Osteoblast (primary cell): ENCODE measurements around the gene WNK2. TPM values are rescaled to one million over a fixed set of nuclear protein-coding genes. Genes with fewer than 3 reads are reported as not detected.
A peak's percentile ranks its signal among the peaks of the same experiment; 100 is the strongest.

ENCODE experiments used
- DNase-seq: peaks from one replicate; pipeline ENCODE4 v3.0.0; 2011; ENCODE audit warnings: low spot score, mixed read lengths; ENCODE audit not compliant: insufficient read length; ENCODE audit errors: missing footprints
- H2AFZ ChIP-seq: 2 replicates; pipeline ENCODE4 v1.6.0; 2011; ENCODE audit warnings: mild to moderate bottlenecking, low read length
- H3K27ac ChIP-seq: 2 replicates; pipeline ENCODE4 v1.5.1; 2011; ENCODE audit warnings: mild to moderate bottlenecking, low read depth, low read length, moderate library complexity
- H3K27me3 ChIP-seq: 2 replicates; pipeline ENCODE4 v1.6.0; 2012; ENCODE audit warnings: mild to moderate bottlenecking, control low read depth, inconsistent platforms, low read length, moderate library complexity; ENCODE audit not compliant: insufficient read depth
- H3K36me3 ChIP-seq: 2 replicates; pipeline ENCODE4 v1.5.1; 2011; ENCODE audit warnings: mild to moderate bottlenecking, low read length, control low read depth, moderate library complexity; ENCODE audit not compliant: insufficient read depth
- H3K4me1 ChIP-seq: 2 replicates; pipeline ENCODE4 v1.5.1; 2011; ENCODE audit warnings: mild to moderate bottlenecking, low read length, control low read depth, moderate library complexity; ENCODE audit not compliant: insufficient read depth
- H3K4me2 ChIP-seq: 2 replicates; pipeline ENCODE4 v1.6.0; 2011; ENCODE audit warnings: mild to moderate bottlenecking, low read length; ENCODE audit not compliant: insufficient read depth
- H3K4me3 ChIP-seq: fragments of 200-600 bp; sonication (generic); 3 replicates; pipeline ENCODE4 v1.5.1; 2012; ENCODE audit warnings: mild to moderate bottlenecking, low read length, inconsistent platforms; ENCODE audit not compliant: insufficient read depth
- H3K79me2 ChIP-seq: 2 replicates; pipeline ENCODE4 v1.6.0; 2012; ENCODE audit warnings: mild to moderate bottlenecking, low read length, control low read depth, inconsistent platforms; ENCODE audit not compliant: insufficient read depth
- H3K9me3 ChIP-seq: 2 replicates; pipeline ENCODE4 v1.5.1; 2011; ENCODE audit warnings: low read depth, low read length, control low read depth
- H4K20me1 ChIP-seq: 2 replicates; pipeline ENCODE4 v1.6.0; 2012; ENCODE audit warnings: mild to moderate bottlenecking, low read length, control low read depth; ENCODE audit not compliant: insufficient read depth
- total RNA-seq: library from RNA; depleted of rRNA; stranded (reverse); fragments of >200 nt; gene quantifications from 2 replicates; pipeline ENCODE4 v1.2.3, GENCODE V29; 2012
- TF ChIP-seq, protein P1 (sequence below): IDR thresholded peaks from 2 replicates; pipeline ENCODE4 v1.5.1; 2011; ENCODE audit warnings: mild to moderate bottlenecking, low read depth, low read length, moderate library complexity; ENCODE audit errors: extremely low read depth

WNK2 gene
- total RNA-seq, 1 donor, result not detected

DNA sequence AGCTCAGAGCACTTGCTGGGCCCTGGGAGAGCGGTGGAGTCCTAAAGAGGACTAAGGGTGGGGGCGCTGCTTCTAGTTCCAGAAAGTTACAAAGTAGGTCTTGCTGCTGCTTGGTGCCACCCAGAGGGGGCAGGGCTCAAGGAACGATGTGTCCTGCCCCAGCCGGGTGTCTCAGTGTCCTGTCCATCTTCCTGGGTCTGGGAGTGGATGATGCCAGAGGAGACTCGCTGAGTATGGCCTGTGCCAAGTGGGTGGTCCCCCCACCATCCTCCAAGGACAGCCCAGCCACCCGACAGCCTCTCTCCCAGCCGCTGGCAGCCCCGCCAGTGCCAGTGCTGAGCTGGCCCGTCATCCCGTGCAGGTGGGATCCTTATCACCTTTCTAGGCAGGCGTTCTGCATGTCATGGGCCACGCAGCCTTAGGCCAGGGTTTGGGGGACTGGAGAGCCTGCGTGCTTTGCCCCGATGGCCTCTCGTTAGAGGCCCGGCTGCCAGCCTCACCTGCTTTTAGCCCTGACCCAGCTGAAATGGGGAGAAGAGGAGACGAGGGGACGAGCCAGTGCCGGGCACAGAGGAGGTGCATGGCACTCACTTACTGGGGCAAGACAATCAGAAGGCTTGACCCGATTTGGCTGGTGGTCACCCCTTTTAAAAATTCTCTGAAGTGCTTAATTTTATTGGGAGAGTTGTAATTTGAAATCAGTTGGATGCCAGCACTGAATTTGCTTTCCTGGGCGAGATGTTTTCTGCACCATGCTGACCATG is 5.6 kb downstream of the WNK2 start:
- Histone ChIP-seq H3K36me3 (no peaks in the 10 kb centered on the region), H3K27ac (no peak overlapping the region), H3K4me3 (no peak overlapping the region), H3K4me1 (no peaks in the 10 kb centered on the region), H4K20me1 (no peaks in the 10 kb centered on the region), H3K4me2 (no peak overlapping the region), H3K79me2 (no peaks in the 10 kb centered on the region), H3K27me3 (peaks cover 7% of the 10 kb centered on the region), H2AFZ (no peak overlapping the region), H3K9me3 (no peaks in the 10 kb centered on the region)
- DNase-seq, result peak; percentile 60
- TF ChIP-seq, protein P1, sequence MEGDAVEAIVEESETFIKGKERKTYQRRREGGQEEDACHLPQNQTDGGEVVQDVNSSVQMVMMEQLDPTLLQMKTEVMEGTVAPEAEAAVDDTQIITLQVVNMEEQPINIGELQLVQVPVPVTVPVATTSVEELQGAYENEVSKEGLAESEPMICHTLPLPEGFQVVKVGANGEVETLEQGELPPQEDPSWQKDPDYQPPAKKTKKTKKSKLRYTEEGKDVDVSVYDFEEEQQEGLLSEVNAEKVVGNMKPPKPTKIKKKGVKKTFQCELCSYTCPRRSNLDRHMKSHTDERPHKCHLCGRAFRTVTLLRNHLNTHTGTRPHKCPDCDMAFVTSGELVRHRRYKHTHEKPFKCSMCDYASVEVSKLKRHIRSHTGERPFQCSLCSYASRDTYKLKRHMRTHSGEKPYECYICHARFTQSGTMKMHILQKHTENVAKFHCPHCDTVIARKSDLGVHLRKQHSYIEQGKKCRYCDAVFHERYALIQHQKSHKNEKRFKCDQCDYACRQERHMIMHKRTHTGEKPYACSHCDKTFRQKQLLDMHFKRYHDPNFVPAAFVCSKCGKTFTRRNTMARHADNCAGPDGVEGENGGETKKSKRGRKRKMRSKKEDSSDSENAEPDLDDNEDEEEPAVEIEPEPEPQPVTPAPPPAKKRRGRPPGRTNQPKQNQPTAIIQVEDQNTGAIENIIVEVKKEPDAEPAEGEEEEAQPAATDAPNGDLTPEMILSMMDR, result no peak

DNA sequence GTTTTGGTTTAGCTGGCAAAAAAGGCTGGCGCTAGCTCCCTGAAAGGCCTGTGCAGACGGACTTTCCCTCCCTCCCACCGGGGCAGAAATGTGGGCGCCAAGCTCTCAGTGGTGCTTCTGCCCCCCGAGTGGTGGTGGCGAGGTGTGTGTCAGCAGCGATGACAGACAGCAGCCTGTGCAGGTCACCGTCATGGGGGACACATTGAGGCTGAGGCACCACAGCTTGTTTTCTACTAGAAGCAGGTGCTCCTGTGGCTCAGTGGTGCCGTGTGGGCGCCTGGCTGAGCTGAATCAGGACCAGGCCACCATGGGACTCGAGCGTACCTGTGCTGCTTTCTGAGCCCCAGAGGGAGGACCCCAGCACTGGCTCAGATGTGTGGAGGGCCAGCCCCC is 6.2 kb downstream of the WNK2 start:
- no peak overlapping the region for H2AFZ ChIP-seq
- no peaks in the 10 kb centered on the region for H3K79me2 ChIP-seq
- H3K9me3 ChIP-seq, result no peaks in the 10 kb centered on the region
- H3K27me3 ChIP-seq, result peaks cover 5% of the 10 kb centered on the region
- H3K27ac ChIP-seq, result no peak overlapping the region
- no peaks in the 10 kb centered on the region for H3K36me3 ChIP-seq
- H3K4me2 ChIP-seq, result no peak overlapping the region
- DNase-seq, result peak; percentile 57
- TF ChIP-seq, protein P1, result no peak
- H3K4me3 ChIP-seq, result no peak overlapping the region
- H4K20me1 ChIP-seq, result no peaks in the 10 kb centered on the region
- H3K4me1 ChIP-seq, result no peaks in the 10 kb centered on the region

DNA sequence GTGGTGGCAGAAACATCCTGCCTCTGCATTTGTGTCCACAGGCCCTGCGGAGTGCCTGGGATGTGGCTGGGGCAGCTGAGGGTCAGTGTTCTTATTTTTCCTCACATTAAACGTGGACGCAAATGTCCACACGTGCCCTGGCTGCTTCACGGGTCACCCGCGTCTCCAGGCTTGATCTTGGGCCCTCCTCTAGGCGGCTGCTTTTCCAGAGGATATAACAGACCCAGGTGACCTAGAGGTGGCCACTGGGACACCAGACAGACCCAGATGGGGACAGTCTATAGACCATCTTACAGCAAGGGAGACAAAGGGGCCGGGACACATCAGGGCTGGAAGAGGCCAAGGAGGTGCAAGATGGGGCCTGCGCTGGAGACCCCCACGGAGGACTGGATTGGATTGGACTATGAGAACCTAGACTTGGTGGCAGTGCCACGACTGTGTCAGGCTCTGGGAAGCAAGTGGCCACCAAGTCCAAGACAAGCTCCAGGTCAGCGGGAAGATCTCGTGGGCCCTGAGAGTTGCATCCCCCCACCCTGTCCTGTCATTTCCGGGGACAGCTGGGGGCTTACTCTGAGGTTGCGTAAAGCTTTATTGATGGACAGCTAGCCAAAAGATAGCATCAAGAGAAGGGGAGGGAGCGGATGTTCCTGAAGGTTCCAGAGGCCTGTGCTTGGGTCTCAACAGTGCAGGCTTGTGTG is 6.9 kb downstream of the WNK2 start:
- no peaks in the 10 kb centered on the region for H3K36me3 ChIP-seq
- DNase-seq, result peak; percentile 68
- H4K20me1 ChIP-seq, result no peaks in the 10 kb centered on the region
- no peak overlapping the region for H3K4me3 ChIP-seq
- no peaks in the 10 kb centered on the region for H3K79me2 ChIP-seq
- H3K4me1 ChIP-seq, result no peaks in the 10 kb centered on the region
- no peaks in the 10 kb centered on the region for H3K27me3 ChIP-seq
- H2AFZ ChIP-seq, result no peak overlapping the region
- no peak overlapping the region for H3K27ac ChIP-seq
- no peak overlapping the region for H3K4me2 ChIP-seq
- H3K9me3 ChIP-seq, result no peaks in the 10 kb centered on the region
- TF ChIP-seq, protein P1, result no peak

DNA sequence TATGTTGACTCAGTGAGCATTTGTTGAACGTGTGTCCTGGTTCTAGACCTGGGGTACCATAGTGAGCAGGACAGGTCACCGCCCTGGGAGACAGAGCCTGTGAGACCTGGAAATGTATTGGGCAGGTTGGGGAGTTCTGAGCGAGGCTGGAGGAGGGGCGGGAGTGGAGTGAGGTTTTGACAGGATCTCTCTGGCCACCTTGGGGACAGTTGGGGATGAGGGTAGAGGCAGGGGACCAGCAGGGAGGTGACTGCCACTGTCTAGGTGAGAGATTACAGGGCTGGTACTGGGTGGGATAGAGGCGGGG is 7.4 kb downstream of the WNK2 start:
- H3K4me2 ChIP-seq, result no peak overlapping the region
- no peaks in the 10 kb centered on the region for H3K4me1 ChIP-seq
- H3K79me2 ChIP-seq, result no peaks in the 10 kb centered on the region
- H3K4me3 ChIP-seq, result no peak overlapping the region
- no peaks in the 10 kb centered on the region for H3K27me3 ChIP-seq
- H3K9me3 ChIP-seq, result no peaks in the 10 kb centered on the region
- H2AFZ ChIP-seq, result no peak overlapping the region
- H3K27ac ChIP-seq, result no peak overlapping the region
- TF ChIP-seq, protein P1, result no peak
- DNase-seq, result peak; percentile 41
- no peaks in the 10 kb centered on the region for H3K36me3 ChIP-seq
- no peaks in the 10 kb centered on the region for H4K20me1 ChIP-seq
